Measurements from ENCODE around the gene GINS2.

GRCh38 chr16:85662976-85663830 lies 25.6 kb downstream of the GINS2 start:
- TF ChIP-seq POLR2A (IDR thresholded peaks at IDR 0.05) (no peak), EP300 (IDR thresholded peaks at IDR 0.05) (no peak)
- TF ChIP-seq, protein P1, sequence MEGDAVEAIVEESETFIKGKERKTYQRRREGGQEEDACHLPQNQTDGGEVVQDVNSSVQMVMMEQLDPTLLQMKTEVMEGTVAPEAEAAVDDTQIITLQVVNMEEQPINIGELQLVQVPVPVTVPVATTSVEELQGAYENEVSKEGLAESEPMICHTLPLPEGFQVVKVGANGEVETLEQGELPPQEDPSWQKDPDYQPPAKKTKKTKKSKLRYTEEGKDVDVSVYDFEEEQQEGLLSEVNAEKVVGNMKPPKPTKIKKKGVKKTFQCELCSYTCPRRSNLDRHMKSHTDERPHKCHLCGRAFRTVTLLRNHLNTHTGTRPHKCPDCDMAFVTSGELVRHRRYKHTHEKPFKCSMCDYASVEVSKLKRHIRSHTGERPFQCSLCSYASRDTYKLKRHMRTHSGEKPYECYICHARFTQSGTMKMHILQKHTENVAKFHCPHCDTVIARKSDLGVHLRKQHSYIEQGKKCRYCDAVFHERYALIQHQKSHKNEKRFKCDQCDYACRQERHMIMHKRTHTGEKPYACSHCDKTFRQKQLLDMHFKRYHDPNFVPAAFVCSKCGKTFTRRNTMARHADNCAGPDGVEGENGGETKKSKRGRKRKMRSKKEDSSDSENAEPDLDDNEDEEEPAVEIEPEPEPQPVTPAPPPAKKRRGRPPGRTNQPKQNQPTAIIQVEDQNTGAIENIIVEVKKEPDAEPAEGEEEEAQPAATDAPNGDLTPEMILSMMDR (IDR thresholded peaks at IDR 0.05), result no peak

Data from ovary (tissue), 3 donors.